Caco-2 (cell line): ENCODE measurements around the gene FADS3. TPM values are rescaled to one million over a fixed set of nuclear protein-coding genes. Genes with fewer than 3 reads are reported as not detected.

Experiments
- BruUV-seq: library from RNA; stranded (reverse); fragments of 400-500 nt; replicated peaks from 2 replicates; lab custom pipeline; 2021; lab: Mats Ljungman, UMichigan
- CTCF ChIA-PET: fragments of 300-600 bp; sonication (Branson Sonifier 250); formaldehyde crosslinking; loops from one replicate; lab custom pipeline; 2022; ENCODE audit warnings: antibody characterized with exemption; lab: Charles Lee
- POLR2A ChIA-PET: fragments of 300-600 bp; sonication (Branson Sonifier 250); formaldehyde crosslinking; loops from one replicate; lab custom pipeline; 2022; ENCODE audit warnings: antibody characterized with exemption; lab: Charles Lee
- DNase-seq, 2 experiments: peaks; one replicate each; pipeline versions ENCODE4 v3.0.0 to v3.0.0-alpha.2; 2020 to 2022
- H3K27me3 ChIP-seq: replicated peaks from 2 replicates; pipeline ENCODE4 v1.6.0; 2011; ENCODE audit warnings: low read length; ENCODE audit not compliant: control insufficient read depth, insufficient read depth
- H3K36me3 ChIP-seq: 2 replicates; pipeline ENCODE4 v1.5.1; 2011; ENCODE audit warnings: low read length; ENCODE audit not compliant: control insufficient read depth, insufficient read depth
- H3K4me1 ChIP-seq: fragments of 250-450 bp; sonication (Bioruptor Pico); 2 replicates; pipeline ENCODE4 v1.5.1; 2020; ENCODE audit warnings: mild to moderate bottlenecking
- H3K4me3 ChIP-seq: 2 replicates; pipeline ENCODE4 v1.5.1; 2011; ENCODE audit warnings: low read depth, mild to moderate bottlenecking, control low read depth, low read length
- H3K9me3 ChIP-seq: fragments of 250-450 bp; sonication (Bioruptor Pico); 2 replicates; pipeline ENCODE4 v1.5.1; 2020; ENCODE audit warnings: mild to moderate bottlenecking, moderate library complexity
- H3K27ac Mint-ChIP-seq: one replicate; pipeline ENCODE4 v1.8.0; 2022; ENCODE audit warnings: mixed read lengths; ENCODE audit not compliant: unreplicated experiment
- H3K27me3 Mint-ChIP-seq: one replicate; pipeline ENCODE4 v1.8.0; 2022; ENCODE audit warnings: mixed read lengths; ENCODE audit not compliant: insufficient read depth, unreplicated experiment
- H3K36me3 Mint-ChIP-seq: one replicate; pipeline ENCODE4 v1.8.0; 2022; ENCODE audit warnings: mild to moderate bottlenecking, mixed read lengths; ENCODE audit not compliant: insufficient read depth, unreplicated experiment
- H3K4me1 Mint-ChIP-seq: one replicate; pipeline ENCODE4 v1.8.0; 2022; ENCODE audit warnings: low read depth, mixed read lengths; ENCODE audit not compliant: unreplicated experiment
- H3K4me3 Mint-ChIP-seq: one replicate; pipeline ENCODE4 v1.8.0; 2022; ENCODE audit warnings: mild to moderate bottlenecking, moderate library complexity, mixed read lengths; ENCODE audit not compliant: unreplicated experiment
- H3K9me3 Mint-ChIP-seq: one replicate; pipeline ENCODE4 v1.8.0; 2022; ENCODE audit warnings: mixed read lengths; ENCODE audit not compliant: unreplicated experiment
- intact Hi-C: fragments of 100-400 bp; cut with micrococcal nuclease; formaldehyde crosslinking; loops from one replicate; pipeline ENCODE4 v1.10.0; 2022; ENCODE audit not compliant: unreplicated experiment
- total RNA-seq: library from RNA; stranded (reverse); gene quantifications from 2 replicates; pipeline ENCODE4 v1.2.3, GENCODE V29; 2022
- TF ChIP-seq, protein P1 (sequence below), 2 experiments: fragments of 200-600 bp in 1 of 2; IDR thresholded peaks; 1 replicate in 1 of 2; 2 replicates in 1 of 2; pipeline versions ENCODE4 v1.5.1 to v1.8.0; 2011 to 2022; ENCODE audit warnings: antibody characterized with exemption in 1 of 2, control low read depth in 1 of 2, inconsistent platforms in 1 of 2, low read depth in 1 of 2, low read length in 1 of 2, mild to moderate bottlenecking in 1 of 2, moderate library complexity in 1 of 2; ENCODE audit not compliant: insufficient read depth in 1 of 2, severe bottlenecking in 1 of 2, unreplicated experiment in 1 of 2

FADS3 gene
- total RNA-seq, 1 experiment from 2014 or later = 32.7 TPM

GRCh38 chr11:61866231-61866957, 25.0 kb downstream of the FADS3 start:
- Mint-ChIP-seq H3K9me3 (no peaks in the 10 kb centered on the region), H3K27ac (no peak overlapping the region), H3K4me3 (no peak overlapping the region), H3K4me1 (no peaks in the 10 kb centered on the region), H3K27me3 (no peaks in the 10 kb centered on the region), H3K36me3 (peaks cover 4% of the 10 kb centered on the region)
- intact Hi-C loops = no loop called here
- Histone ChIP-seq H3K4me1 (peaks cover 12% of the 10 kb centered on the region), H3K9me3 (no peaks in the 10 kb centered on the region), H3K4me3 (no peak overlapping the region), H3K27me3 (no peaks in the 10 kb centered on the region), H3K36me3 (no peaks in the 10 kb centered on the region)
- BruUV-seq = no TSS peak
- DNase-seq = no peak
- ChIA-PET CTCF (interaction anchor here (0.6 kb wide), 1 partner anchor 925 kb away, joined by 4 read pairs; no protein-coding TSS in a partner anchor), POLR2A (interaction anchor here (0.6 kb wide), 1 partner anchor 60 kb away, joined by 3 read pairs; no protein-coding TSS in a partner anchor)
- TF ChIP-seq, protein P1, sequence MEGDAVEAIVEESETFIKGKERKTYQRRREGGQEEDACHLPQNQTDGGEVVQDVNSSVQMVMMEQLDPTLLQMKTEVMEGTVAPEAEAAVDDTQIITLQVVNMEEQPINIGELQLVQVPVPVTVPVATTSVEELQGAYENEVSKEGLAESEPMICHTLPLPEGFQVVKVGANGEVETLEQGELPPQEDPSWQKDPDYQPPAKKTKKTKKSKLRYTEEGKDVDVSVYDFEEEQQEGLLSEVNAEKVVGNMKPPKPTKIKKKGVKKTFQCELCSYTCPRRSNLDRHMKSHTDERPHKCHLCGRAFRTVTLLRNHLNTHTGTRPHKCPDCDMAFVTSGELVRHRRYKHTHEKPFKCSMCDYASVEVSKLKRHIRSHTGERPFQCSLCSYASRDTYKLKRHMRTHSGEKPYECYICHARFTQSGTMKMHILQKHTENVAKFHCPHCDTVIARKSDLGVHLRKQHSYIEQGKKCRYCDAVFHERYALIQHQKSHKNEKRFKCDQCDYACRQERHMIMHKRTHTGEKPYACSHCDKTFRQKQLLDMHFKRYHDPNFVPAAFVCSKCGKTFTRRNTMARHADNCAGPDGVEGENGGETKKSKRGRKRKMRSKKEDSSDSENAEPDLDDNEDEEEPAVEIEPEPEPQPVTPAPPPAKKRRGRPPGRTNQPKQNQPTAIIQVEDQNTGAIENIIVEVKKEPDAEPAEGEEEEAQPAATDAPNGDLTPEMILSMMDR (IDR thresholded peaks at IDR 0.05; ENCODE audit: insufficient read depth in 1 of 2, low read depth in 1 of 2, low read length in 1 of 2, severe bottlenecking in 1 of 2, unreplicated experiment in 1 of 2) = no peak

DNA sequence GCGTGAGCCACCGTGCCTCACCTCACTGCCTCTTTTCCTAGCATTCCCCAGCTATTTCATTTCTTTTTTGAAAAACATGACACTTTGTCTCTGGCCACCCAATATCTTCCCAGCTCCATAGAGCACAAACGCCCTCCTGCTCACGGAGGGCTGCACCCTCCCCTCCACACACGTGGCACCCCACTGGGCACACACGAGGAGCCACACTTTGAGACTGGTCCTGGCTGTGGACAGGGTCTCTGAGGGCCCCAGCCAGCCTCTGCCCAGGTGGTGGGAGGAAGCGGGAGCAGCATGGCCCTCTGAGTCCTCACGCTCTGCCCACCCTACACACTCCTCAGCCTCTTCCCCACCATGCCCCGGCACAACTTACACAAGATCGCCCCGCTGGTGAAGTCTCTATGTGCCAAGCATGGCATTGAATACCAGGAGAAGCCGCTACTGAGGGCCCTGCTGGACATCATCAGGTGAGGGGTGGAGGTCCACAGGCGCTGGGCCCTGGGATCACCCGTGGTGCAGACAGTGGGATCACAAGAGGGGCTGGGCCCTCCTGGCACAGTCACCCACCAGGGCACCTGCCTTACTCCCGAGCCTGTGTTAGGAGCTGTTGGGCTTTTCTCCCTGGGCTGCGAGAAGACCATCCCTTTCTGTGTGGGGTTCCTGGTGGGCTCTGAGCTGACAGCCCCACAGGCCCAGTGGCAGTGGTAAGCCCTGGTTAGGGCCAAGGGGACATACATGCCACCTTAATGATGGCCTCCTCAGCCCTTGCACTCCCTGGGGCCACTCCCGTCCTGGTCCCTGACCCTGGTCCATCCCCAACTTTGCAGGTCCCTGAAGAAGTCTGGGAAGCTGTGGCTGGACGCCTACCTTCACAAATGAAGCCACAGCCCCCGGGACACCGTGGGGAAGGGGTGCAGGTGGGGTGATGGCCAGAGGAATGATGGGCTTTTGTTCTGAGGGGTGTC, 26.2 kb downstream of the FADS3 start:
- Mint-ChIP-seq H3K36me3 (peaks cover 6% of the 10 kb centered on the region), H3K27ac (no peak overlapping the region), H3K4me3 (no peak overlapping the region), H3K27me3 (no peaks in the 10 kb centered on the region), H3K4me1 (no peaks in the 10 kb centered on the region), H3K9me3 (no peaks in the 10 kb centered on the region)
- Histone ChIP-seq H3K27me3 (no peaks in the 10 kb centered on the region), H3K4me1 (peaks cover 12% of the 10 kb centered on the region), H3K9me3 (no peaks in the 10 kb centered on the region), H3K4me3 (no peak overlapping the region), H3K36me3 (no peaks in the 10 kb centered on the region)
- ChIA-PET POLR2A (no interaction called here), CTCF (no interaction called here)
- BruUV-seq = no TSS peak
- no peak for DNase-seq
- intact Hi-C loops = no loop called here
- TF ChIP-seq, protein P1 (IDR thresholded peaks at IDR 0.05; ENCODE audit: insufficient read depth in 1 of 2, low read depth in 1 of 2, low read length in 1 of 2, severe bottlenecking in 1 of 2, unreplicated experiment in 1 of 2) = no peak

DNA sequence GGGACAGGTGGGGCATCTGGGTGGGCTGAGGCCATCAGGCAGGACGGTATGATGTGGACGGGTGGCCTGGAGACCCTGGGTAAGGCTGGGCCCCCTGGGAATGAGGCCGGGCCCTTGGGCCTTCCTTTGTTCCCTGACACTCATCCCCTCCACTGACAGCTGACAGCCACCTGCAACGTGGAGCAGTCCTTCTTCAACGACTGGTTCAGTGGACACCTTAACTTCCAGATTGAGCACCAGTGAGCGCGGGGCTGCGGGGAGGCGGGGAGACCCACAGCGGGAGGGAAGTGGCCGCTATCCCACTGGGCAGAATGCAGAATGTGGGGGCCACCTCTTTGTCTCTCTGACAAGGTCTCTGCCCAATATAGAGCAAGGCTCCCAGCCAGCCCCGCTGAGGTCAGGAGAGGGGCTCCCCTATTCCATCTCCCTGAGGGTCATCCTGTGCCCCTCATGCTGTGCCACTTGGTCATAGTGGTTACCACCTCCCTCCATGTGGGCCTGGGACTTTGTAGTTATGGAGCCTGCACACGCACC, 27.7 kb downstream of the FADS3 start:
- Histone ChIP-seq H3K27me3 (no peaks in the 10 kb centered on the region), H3K9me3 (no peaks in the 10 kb centered on the region), H3K4me3 (no peak overlapping the region), H3K4me1 (peaks cover 7% of the 10 kb centered on the region; the same call in 1 of the 2 replicates), H3K36me3 (no peaks in the 10 kb centered on the region)
- Mint-ChIP-seq H3K27ac (no peak overlapping the region), H3K27me3 (no peaks in the 10 kb centered on the region), H3K4me3 (no peak overlapping the region), H3K9me3 (no peaks in the 10 kb centered on the region), H3K4me1 (no peaks in the 10 kb centered on the region), H3K36me3 (peaks cover 6% of the 10 kb centered on the region)
- no TSS peak for BruUV-seq
- intact Hi-C loops = no loop called here
- TF ChIP-seq, protein P1 (IDR thresholded peaks at IDR 0.05; ENCODE audit: insufficient read depth in 1 of 2, low read depth in 1 of 2, low read length in 1 of 2, severe bottlenecking in 1 of 2, unreplicated experiment in 1 of 2) = no peak
- CTCF ChIA-PET = no interaction called here
- DNase-seq = no peak
- POLR2A ChIA-PET = no interaction called here
